ENCODE measurements around the gene TTC39C.

The TTC39C gene

GRCh38 chr18:24083550-24083949, 69.0 kb downstream of the TTC39C start:
- DNase-seq (ENCODE audit: low read depth, low spot score) = no peak

- no peak for DNase-seq (ENCODE audit: low read depth, low spot score)
Observed at GRCh38 chr18:24086082-24086481, 71.5 kb downstream of the TTC39C start.

GRCh38 chr18:24089076-24089475, 74.5 kb downstream of the TTC39C start:
- DNase-seq (ENCODE audit: low read depth, low spot score) = no peak

- no peak for DNase-seq (ENCODE audit: low read depth, low spot score)
Observed at GRCh38 chr18:24089515-24090337, 75.2 kb downstream of the TTC39C start.

- no peak for DNase-seq (ENCODE audit: low read depth, low spot score)
Observed at GRCh38 chr18:24090876-24091275, 76.3 kb downstream of the TTC39C start.

- DNase-seq (ENCODE audit: low read depth, low spot score) = no peak
Observed at GRCh38 chr18:24094561-24094960, 80.0 kb downstream of the TTC39C start.

- no peak for DNase-seq (ENCODE audit: low read depth, low spot score)
Observed at GRCh38 chr18:24095976-24096375, 81.4 kb downstream of the TTC39C start.

- DNase-seq (ENCODE audit: low read depth, low spot score) = no peak
Observed at GRCh38 chr18:24103320-24104021, 88.9 kb downstream of the TTC39C start.

GRCh38 chr18:24104486-24104885, 89.9 kb downstream of the TTC39C start:
- DNase-seq (ENCODE audit: low read depth, low spot score) = no peak

GRCh38 chr18:24108641-24109040, 94.1 kb downstream of the TTC39C start:
- DNase-seq (ENCODE audit: low read depth, low spot score) = no peak

- no peak for DNase-seq (ENCODE audit: low read depth, low spot score)
Observed at GRCh38 chr18:24111936-24112335, 97.4 kb downstream of the TTC39C start.

GRCh38 chr18:24112464-24112863, 97.9 kb downstream of the TTC39C start:
- no peak for DNase-seq (ENCODE audit: low read depth, low spot score)

- no peak for DNase-seq (ENCODE audit: low read depth, low spot score)
Observed at GRCh38 chr18:24112874-24113615, 98.5 kb downstream of the TTC39C start.

- no peak for DNase-seq (ENCODE audit: low read depth, low spot score)
Observed at GRCh38 chr18:24114924-24115549, 100.5 kb downstream of the TTC39C start.

GRCh38 chr18:24115628-24116027, 101.1 kb downstream of the TTC39C start:
- no peak for DNase-seq (ENCODE audit: low read depth, low spot score)

GRCh38 chr18:24118750-24119577, 104.4 kb downstream of the TTC39C start:
- no peak for DNase-seq (ENCODE audit: low read depth, low spot score)

GRCh38 chr18:24120676-24121075, 106.1 kb downstream of the TTC39C start:
- no peak for DNase-seq (ENCODE audit: low read depth, low spot score)

GRCh38 chr18:24121625-24122024, 107.1 kb downstream of the TTC39C start:
- DNase-seq (ENCODE audit: low read depth, low spot score) = no peak

- DNase-seq (ENCODE audit: low read depth, low spot score) = no peak
Observed at GRCh38 chr18:24126155-24126961, 111.8 kb downstream of the TTC39C start.

- no peak for DNase-seq (ENCODE audit: low read depth, low spot score)
Observed at GRCh38 chr18:24127735-24128134, 113.2 kb downstream of the TTC39C start.
